Suppressor macrophage treated with lipopolysaccharide for 1 hour (primary cell): ENCODE results near the gene OR52I1.

Source experiments
- DNase-seq, 3 donors: peaks; one replicate each; pipeline ENCODE4 v3.0.0-alpha.2; 2020 to 2022

The OR52I1 gene

DNA sequence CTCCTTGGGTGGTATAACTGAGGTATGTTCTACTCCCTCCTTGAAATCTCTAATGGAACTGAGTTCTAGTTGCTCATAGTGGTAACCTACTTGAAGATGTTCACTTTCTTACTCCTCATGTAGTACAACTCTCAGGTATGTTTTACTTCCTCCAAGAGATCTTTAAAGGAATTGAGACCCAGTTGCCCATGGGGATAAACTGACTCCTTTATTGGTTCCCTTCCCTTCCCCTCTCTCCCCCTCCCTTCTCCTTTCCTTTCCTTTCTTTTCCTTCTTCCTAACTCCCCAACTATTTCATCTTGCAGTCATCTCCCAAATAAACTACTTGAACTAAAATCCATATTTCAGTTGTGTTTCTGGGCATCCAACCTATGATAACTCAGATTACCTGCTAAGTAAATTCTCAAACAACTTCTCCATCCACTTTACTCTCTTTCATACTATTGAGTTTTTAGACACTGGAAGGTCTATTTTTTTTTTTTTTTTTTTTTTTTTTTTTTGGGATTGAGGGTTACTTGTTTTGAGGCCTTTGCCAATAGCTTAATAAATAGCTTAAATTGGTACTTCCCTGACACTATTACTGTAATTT, 22.1 kb downstream of the OR52I1 start:
- no peak for DNase-seq

DNA sequence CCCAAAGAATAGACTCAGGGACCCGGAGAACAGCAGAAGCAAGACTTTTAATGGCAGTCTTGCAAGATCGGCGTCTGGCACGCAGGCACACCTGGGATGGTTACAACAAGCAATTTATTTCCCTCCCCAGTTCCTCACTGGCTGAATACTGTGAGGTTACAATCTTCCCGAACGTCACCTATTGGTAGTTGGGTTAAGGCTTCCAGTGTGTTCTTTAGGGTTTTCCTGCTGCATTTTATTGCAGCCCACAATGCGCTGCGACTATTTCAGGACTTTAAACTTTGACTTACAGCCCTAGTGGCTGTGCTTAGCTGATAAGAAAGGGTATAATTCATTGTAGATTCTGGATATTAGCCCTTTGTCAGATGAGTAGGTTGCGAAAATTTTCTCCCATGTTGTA, 25.7 kb downstream of the OR52I1 start:
- no peak for DNase-seq

DNA sequence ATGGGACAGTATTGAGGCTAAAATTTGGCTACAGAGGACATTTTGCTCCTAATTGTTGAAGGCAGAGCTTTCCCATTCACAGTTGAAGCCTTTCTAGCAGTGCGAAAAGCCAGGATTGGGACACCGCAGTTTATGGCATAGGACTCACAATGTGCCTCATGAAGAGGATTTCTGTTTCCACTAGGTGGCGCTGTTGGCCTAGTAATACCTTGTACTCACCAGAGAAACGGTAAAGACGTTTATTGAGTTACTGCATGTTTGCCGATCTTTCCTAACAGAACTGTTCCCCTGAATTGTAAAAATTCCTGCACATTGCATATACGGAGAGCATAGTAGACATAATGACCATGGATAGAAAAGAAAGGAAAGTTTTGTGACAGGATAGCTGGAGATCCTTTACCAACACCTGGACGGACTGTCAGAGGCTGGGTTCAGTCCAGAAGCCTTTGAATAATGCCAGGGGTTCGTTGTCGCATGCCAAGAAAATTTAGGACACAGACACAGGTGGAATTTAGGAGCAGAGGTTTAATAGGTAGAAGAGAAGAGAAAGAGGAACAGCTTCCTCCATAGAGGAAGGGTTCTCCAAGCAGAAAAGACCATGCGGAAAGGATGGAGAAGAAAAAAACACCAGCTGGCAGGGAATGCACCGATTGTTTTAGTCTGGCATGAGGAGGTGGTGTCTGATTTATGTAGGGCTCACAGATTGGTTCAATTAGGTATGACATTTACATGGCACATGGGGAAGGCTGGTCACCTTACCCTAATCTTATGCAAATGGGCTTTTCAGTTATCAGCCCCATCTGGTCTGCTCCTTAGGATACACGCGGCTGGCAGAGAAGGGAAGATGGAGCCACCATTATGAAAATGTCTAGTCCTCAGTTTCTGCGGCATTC, 32.6 kb downstream of the OR52I1 start:
- DNase-seq: peak; percentile 64 to 75 (median 65)

DNA sequence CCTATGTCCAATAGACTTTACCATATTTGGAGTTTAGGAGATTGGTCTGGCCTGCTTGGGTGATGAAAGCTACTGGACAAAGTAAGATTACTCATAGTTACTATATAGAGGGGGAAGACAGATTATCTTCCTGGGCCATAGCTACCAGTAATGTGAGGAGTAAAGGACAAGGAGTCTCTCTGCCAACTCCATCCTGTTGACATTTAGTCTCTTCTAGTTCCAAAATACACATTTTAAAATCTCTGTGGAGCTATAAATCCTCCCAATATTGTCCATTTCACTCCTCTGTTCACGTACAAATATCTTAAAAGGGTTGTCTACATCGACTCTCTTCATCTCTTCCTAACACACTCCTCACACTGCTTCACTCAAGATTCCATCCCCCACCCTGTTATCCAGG, 42.3 kb downstream of the OR52I1 start:
- DNase-seq: no peak

DNA sequence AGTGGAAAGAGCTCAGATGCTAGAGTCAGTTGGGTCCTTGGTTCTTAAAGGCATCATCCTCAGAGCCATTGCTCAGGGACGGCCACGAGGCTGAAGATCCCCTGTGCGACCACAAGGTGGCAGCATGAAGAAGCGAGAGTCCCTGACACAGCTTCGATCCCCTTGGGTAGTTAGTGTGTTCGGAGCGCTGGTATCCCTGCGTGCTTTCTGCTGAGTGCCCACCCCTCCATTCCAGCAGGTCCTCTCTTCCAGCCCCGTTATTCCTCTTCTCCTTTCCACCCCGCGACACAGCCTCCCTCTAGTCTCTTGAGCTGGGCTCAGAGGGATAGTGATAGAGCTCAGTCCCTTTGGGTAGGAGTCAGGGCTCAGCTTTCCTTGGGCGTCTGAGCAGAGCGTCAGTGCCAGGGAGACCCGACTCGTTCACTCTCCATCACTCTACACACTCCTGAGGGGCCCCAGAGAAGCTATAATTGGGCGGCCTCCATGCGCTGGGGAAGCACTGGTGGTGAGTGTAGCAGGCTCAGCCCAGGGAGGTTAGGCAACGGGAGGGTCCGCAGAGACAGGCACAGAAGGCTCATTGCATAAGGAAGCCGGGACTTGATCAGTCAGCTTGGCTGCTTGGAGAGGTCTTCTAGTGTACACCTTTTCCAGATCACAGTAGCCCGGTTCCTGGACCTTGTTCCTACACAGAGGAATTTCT, 43.3 kb downstream of the OR52I1 start, which contains the start of gene OR51D1:
TSS of gene OR51D1 (plus strand) at position 516 of the 700 bp plus-strand sequence. CDS start 2,314 bp downstream, outside the sequence.
- peak; percentile 57 to 77 (median 74) for DNase-seq

DNA sequence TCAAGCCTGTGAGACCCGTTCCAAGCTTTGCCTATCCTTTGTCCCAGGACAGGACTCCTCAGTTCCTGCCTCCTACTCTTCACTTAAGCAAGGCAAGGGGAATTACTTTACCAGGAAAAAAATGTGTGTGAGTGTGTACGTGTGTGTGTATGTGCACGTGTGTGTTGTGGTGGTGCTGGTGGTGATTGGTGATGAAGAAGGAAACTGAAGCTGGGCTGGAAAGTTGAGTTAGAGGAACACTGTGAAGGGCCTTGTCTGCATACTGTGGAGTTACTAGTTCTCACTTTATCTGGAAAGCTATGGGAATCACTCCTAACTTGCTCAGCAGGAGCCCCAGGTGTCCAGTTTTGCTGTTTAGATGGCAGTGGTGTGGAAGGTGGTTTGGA, 43.8 kb downstream of the OR52I1 start:
- no peak for DNase-seq

DNA sequence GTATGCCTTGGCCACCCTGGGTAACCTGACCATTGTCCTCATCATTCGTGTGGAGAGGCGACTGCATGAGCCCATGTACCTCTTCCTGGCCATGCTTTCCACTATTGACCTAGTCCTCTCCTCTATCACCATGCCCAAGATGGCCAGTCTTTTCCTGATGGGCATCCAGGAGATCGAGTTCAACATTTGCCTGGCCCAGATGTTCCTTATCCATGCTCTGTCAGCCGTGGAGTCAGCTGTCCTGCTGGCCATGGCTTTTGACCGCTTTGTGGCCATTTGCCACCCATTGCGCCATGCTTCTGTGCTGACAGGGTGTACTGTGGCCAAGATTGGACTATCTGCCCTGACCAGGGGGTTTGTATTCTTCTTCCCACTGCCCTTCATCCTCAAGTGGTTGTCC, 46.1 kb downstream of the OR52I1 start:
- no peak for DNase-seq

DNA sequence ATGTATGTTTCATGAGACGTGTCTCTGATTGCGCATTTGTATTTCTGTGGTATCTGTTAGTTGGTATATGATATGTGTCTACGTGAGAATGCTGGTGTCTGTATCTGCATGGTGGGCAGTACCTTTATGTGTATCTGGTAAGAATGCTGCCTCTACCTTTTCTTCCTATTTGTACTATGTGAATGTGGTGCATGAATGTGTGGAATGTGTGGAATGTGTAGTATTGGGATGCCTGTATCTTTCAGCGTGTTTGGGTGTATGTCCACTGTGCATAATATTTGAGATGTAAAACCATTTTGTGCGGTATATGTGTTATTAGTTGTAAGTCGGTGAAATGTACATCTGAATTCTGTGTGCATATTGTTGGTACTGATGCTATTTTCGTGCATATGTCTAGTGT, 47.7 kb downstream of the OR52I1 start:
- DNase-seq: no peak

DNA sequence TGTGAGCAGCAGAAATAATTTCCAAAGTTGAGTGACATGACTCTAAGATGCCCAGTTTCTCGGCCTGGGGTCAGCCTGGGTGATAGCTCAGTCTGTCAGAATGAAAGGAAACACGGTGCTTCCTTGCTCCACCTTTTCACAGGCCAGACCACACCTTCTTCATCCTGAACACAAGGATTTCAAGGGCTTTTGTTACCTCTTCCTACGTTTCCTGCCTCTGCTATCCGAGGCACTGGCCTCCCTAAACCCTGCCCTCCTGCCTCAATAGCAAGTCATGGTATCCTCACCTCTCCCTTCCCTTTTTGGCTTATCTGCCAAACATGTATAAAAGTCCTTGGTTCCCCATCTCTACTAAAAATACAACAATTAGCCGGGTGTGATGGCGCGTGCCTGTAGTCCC, 48.2 kb downstream of the OR52I1 start:
- no peak for DNase-seq

DNA sequence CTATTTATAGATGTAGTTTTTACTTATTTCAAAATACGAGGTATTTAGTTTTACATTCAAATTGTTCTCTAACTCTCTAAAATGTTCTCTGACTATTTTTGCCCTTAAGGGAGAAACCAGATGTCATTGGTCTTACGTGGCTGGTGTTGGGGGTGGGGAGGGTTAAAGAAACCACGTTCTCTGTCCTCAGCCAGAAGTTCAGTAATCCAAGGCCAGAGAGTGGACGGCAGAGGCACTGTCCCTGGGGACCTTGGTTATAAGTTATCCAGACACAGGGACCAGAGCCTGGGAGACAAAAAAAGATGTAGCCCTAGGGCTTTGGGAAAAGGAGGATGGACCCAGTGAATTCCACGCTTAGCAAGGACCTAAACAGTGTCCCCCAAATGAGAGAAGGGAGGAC, 49.2 kb downstream of the OR52I1 start:
- no peak for DNase-seq

DNA sequence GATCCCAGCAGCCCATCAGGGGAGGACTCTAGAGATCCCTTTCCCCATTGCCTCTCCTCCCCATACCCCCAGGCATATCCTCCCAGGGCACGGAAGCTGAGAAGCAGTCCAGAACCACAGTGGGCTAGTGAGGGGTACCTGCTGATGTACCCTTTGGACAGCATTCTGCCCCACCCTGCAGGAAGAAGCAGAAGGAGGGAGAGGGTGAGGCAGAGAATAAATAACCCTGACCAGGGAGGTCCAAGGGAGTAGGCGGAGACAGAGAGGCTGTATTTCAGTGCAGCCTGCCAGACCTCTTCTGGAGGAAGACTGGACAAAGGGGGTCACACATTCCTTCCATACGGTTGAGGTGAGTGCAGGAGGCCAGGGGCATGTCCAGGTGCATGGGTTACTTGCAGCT, 49.8 kb downstream of the OR52I1 start, which contains the start of gene OR51E1:
TSS of gene OR51E1 (plus strand) at position 301 of the 400 bp plus-strand sequence. CDS start 8,545 bp downstream, outside the sequence.
- DNase-seq: no peak

DNA sequence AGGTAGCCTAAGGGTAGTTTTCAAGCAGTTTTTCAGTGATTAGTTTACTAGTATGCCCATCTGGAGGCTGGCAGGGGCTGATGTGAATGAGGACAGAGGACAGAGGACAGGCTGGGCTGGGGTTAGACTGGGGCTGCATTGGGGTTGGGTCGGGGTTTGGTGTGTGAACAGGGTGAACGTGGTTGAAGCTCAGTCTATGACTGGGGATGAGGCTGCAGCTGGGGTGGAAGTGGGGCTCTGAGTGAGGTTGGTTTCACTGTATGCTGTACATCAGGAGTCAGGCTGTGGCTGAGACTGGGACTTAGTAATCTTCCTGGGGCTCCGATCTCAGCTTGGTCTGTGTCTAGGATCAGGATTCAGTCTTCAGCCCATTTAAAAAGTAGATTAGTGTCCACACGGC, 50.4 kb downstream of the OR52I1 start:
- DNase-seq: no peak
